M059J (cell line): ENCODE data around the gene KAT6B. TPM values are rescaled to one million over a fixed set of nuclear protein-coding genes. Genes with fewer than 3 reads are reported as not detected.
"Not testable (repeated sequence)": the region's sequence is repeated elsewhere in the genome, so short reads cannot be mapped to it uniquely, and the experiment has no call there.

ENCODE experiments used
- DNase-seq: peaks from one replicate; pipeline ENCODE4 v3.0.0-alpha.2; 2012; ENCODE audit warnings: low read depth
- total RNA-seq: library from RNA; depleted of rRNA; stranded (reverse); fragments of >200 nt; shearing (Covaris generic); gene quantifications from 2 replicates; pipeline ENCODE4 v1.2.3, GENCODE V29; 2014

Gene KAT6B
- total RNA-seq, 1 experiment from 2014 or later, result 5.8 TPM

- no peak for DNase-seq
Observed at GRCh38 chr10:74890460-74890859, 64.1 kb downstream of the KAT6B start.

GRCh38 chr10:74891053-74891452 lies 64.7 kb downstream of the KAT6B start:
- no peak for DNase-seq

- DNase-seq, result no peak
Observed at GRCh38 chr10:74892839-74893238, 66.4 kb downstream of the KAT6B start.

- not testable (repeated sequence) for DNase-seq
Observed at GRCh38 chr10:74893329-74893728, 66.9 kb downstream of the KAT6B start.

GRCh38 chr10:74896788-74897527 lies 70.6 kb downstream of the KAT6B start:
- DNase-seq, result no peak

- DNase-seq, result no peak
Observed at GRCh38 chr10:74898201-74898976, 72.0 kb downstream of the KAT6B start.

- DNase-seq, result no peak
Observed at GRCh38 chr10:74900297-74900696, 73.9 kb downstream of the KAT6B start.

GRCh38 chr10:74901301-74901700 lies 74.9 kb downstream of the KAT6B start:
- no peak for DNase-seq

- no peak for DNase-seq
Observed at GRCh38 chr10:74901867-74902450, 75.6 kb downstream of the KAT6B start.

GRCh38 chr10:74903491-74903890 lies 77.1 kb downstream of the KAT6B start:
- no peak for DNase-seq

GRCh38 chr10:74906611-74907198 lies 80.3 kb downstream of the KAT6B start:
- DNase-seq, result no peak

- DNase-seq, result peak; percentile 23
Observed at GRCh38 chr10:74909670-74910069, 83.3 kb downstream of the KAT6B start.

GRCh38 chr10:74910241-74910975 lies 84.0 kb downstream of the KAT6B start:
- DNase-seq, result no peak

- no peak for DNase-seq
Observed at GRCh38 chr10:74910976-74911350, 84.6 kb downstream of the KAT6B start.

GRCh38 chr10:74912182-74912581 lies 85.8 kb downstream of the KAT6B start:
- DNase-seq, result no peak

- no peak for DNase-seq
Observed at GRCh38 chr10:74912682-74913081, 86.3 kb downstream of the KAT6B start.

- DNase-seq, result no peak
Observed at GRCh38 chr10:74913377-74913979, 87.1 kb downstream of the KAT6B start.

- no peak for DNase-seq
Observed at GRCh38 chr10:74916283-74916682, 89.9 kb downstream of the KAT6B start.

- peak; percentile 84 for DNase-seq
Observed at GRCh38 chr10:74917481-74918077, 91.2 kb downstream of the KAT6B start.

GRCh38 chr10:74919671-74920070 lies 93.3 kb downstream of the KAT6B start:
- DNase-seq, result no peak

- DNase-seq, result not testable (repeated sequence)
Observed at GRCh38 chr10:74921070-74921469, 94.7 kb downstream of the KAT6B start.
